Measurements from ENCODE around the gene MAD2L1BP.
A peak's percentile ranks its signal among the peaks of the same experiment; 100 is the strongest.

The MAD2L1BP gene

GRCh38 chr6:43628393-43629103 lies 7.1 kb upstream of the MAD2L1BP start:
- Histone ChIP-seq H3K27me3 (ENCODE audit: insufficient read depth, poor library complexity, severe bottlenecking) (no peaks in the 10 kb centered on the region), H3K27ac (replicated peaks) (peak overlapping the region; percentile 90), H3K4me3 (replicated peaks; ENCODE audit: insufficient read depth, low read length) (peak overlapping the region; percentile 67)
- DNase-seq (ENCODE audit: low read depth in 1 of 2, low spot score in 1 of 2), result peak; percentile 56 to 57
- TF ChIP-seq, protein P1, sequence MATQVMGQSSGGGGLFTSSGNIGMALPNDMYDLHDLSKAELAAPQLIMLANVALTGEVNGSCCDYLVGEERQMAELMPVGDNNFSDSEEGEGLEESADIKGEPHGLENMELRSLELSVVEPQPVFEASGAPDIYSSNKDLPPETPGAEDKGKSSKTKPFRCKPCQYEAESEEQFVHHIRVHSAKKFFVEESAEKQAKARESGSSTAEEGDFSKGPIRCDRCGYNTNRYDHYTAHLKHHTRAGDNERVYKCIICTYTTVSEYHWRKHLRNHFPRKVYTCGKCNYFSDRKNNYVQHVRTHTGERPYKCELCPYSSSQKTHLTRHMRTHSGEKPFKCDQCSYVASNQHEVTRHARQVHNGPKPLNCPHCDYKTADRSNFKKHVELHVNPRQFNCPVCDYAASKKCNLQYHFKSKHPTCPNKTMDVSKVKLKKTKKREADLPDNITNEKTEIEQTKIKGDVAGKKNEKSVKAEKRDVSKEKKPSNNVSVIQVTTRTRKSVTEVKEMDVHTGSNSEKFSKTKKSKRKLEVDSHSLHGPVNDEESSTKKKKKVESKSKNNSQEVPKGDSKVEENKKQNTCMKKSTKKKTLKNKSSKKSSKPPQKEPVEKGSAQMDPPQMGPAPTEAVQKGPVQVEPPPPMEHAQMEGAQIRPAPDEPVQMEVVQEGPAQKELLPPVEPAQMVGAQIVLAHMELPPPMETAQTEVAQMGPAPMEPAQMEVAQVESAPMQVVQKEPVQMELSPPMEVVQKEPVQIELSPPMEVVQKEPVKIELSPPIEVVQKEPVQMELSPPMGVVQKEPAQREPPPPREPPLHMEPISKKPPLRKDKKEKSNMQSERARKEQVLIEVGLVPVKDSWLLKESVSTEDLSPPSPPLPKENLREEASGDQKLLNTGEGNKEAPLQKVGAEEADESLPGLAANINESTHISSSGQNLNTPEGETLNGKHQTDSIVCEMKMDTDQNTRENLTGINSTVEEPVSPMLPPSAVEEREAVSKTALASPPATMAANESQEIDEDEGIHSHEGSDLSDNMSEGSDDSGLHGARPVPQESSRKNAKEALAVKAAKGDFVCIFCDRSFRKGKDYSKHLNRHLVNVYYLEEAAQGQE (IDR thresholded peaks at IDR 0.05; ENCODE audit: insufficient replicate concordance, low read depth), result no peak
- TF ChIP-seq GABPA (IDR thresholded peaks at IDR 0.05; ENCODE audit: low read depth) (no peak; the same call in 1 of the 2 replicates), POLR2AphosphoS5 (IDR thresholded peaks at IDR 0.05; ENCODE audit: low read depth) (0 out of 2 replicates have a peak, but pooled peaks have one; percentile 5), SPI1 (IDR thresholded peaks at IDR 0.05; ENCODE audit: borderline replicate concordance, low read depth) (no peak)
- TF ChIP-seq, protein P2, sequence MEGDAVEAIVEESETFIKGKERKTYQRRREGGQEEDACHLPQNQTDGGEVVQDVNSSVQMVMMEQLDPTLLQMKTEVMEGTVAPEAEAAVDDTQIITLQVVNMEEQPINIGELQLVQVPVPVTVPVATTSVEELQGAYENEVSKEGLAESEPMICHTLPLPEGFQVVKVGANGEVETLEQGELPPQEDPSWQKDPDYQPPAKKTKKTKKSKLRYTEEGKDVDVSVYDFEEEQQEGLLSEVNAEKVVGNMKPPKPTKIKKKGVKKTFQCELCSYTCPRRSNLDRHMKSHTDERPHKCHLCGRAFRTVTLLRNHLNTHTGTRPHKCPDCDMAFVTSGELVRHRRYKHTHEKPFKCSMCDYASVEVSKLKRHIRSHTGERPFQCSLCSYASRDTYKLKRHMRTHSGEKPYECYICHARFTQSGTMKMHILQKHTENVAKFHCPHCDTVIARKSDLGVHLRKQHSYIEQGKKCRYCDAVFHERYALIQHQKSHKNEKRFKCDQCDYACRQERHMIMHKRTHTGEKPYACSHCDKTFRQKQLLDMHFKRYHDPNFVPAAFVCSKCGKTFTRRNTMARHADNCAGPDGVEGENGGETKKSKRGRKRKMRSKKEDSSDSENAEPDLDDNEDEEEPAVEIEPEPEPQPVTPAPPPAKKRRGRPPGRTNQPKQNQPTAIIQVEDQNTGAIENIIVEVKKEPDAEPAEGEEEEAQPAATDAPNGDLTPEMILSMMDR (IDR thresholded peaks at IDR 0.05; ENCODE audit: insufficient read depth, low read length), result no peak

DNA sequence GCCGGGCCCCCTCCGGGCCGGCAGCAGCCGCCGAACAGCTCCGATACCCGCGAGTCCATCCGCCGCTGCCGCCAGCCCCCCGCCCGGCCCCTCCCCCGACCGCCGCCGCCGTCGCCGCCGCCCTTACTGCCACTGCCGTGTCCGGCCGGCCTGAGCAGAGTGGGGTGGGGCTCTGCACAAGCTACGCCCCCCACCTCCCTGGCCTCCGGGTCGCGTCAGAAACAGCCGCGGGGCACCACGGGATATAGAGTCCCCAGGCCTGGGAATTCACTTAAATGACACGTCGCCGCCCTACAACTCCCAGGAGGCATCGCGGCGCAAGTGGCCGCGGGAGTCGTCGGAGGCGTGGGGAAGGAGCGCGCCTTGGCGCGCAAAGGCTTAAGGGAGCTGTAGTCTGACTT lies 6.5 kb upstream of the MAD2L1BP start, which contains the start of gene GTPBP2:
TSS of gene GTPBP2 (minus strand) at position 161 of the 401 bp plus-strand sequence. CDS start at position 59, 102 bp downstream.
- H3K4me3 ChIP-seq (replicated peaks; ENCODE audit: insufficient read depth, low read length), result peak within 1 kb of the TSS; percentile 67
- H3K27ac ChIP-seq (replicated peaks), result peak within 1 kb of the TSS; percentile 97
- TF ChIP-seq POLR2AphosphoS5 (IDR thresholded peaks at IDR 0.05; ENCODE audit: low read depth) (peak; percentile 36; the same call in 1 of the 2 replicates), GABPA (IDR thresholded peaks at IDR 0.05; ENCODE audit: low read depth) (peak; percentile 42; the same call in 1 of the 2 replicates), SPI1 (IDR thresholded peaks at IDR 0.05; ENCODE audit: borderline replicate concordance, low read depth) (no peak)
- TF ChIP-seq, protein P2 (IDR thresholded peaks at IDR 0.05; ENCODE audit: insufficient read depth, low read length), result no peak
- TF ChIP-seq, protein P1 (IDR thresholded peaks at IDR 0.05; ENCODE audit: insufficient replicate concordance, low read depth), result no peak
- peak; percentile 96 to 99 for DNase-seq (ENCODE audit: low read depth in 1 of 2, low spot score in 1 of 2)
- no peaks in the 10 kb centered on the region for H3K27me3 ChIP-seq (ENCODE audit: insufficient read depth, poor library complexity, severe bottlenecking)

GRCh38 chr6:43629505-43630300 lies 5.9 kb upstream of the MAD2L1BP start:
- Histone ChIP-seq H3K27ac (replicated peaks) (peak overlapping the region; percentile 97), H3K4me3 (replicated peaks; ENCODE audit: insufficient read depth, low read length) (peak overlapping the region; percentile 67), H3K27me3 (ENCODE audit: insufficient read depth, poor library complexity, severe bottlenecking) (no peaks in the 10 kb centered on the region)
- TF ChIP-seq, protein P2 (IDR thresholded peaks at IDR 0.05; ENCODE audit: insufficient read depth, low read length), result no peak
- TF ChIP-seq POLR2AphosphoS5 (IDR thresholded peaks at IDR 0.05; ENCODE audit: low read depth) (peak; percentile 78), GABPA (IDR thresholded peaks at IDR 0.05; ENCODE audit: low read depth) (no peak), SPI1 (IDR thresholded peaks at IDR 0.05; ENCODE audit: borderline replicate concordance, low read depth) (peak; percentile 49; the same call in 1 of the 2 replicates)
- TF ChIP-seq, protein P1 (IDR thresholded peaks at IDR 0.05; ENCODE audit: insufficient replicate concordance, low read depth), result no peak
- DNase-seq (ENCODE audit: low read depth in 1 of 2, low spot score in 1 of 2), result peak; percentile 92 to 99

All from HL-60 (cell line).